ENCODE data around the gene AP2A2. TPM values are rescaled to one million over a fixed set of nuclear protein-coding genes. Genes with fewer than 3 reads are reported as not detected.

The AP2A2 gene
- total RNA-seq, 1 experiment from 2014 or later: 47.1 TPM

DNA sequence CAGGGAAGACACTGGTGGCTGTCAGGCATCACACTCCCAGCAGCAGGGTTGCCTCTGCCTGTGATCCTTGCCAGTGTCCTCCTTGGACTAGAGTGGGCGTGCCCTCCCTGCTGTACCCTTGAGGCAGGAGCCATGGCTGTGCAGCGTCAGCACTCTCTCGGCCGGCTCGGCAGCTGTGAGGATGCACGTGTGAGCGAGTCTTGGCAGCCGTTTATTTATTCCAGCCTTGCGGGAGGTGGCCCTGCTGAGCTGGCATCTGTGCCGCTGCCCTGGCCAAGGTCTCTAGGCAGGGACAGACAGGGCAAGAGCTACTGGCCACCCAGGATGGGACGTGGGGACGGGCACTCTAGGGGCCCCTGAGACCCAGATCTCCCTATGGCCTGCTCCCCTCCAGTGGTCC lies 49.1 kb upstream of the AP2A2 start:
- POLR2A ChIA-PET: interaction anchor here (0.6 kb wide), 1 partner anchor 420 kb away, joined by 3 read pairs; no protein-coding TSS in a partner anchor
- Mint-ChIP-seq H3K9me3 (no peaks in the 10 kb centered on the region), H3K4me1 (no peaks in the 10 kb centered on the region), H3K27ac (no peak overlapping the region), H3K27me3 (ENCODE audit: low read depth) (peaks cover 3% of the 10 kb centered on the region), H3K36me3 (peaks cover 35% of the 10 kb centered on the region), H3K4me3 (no peak overlapping the region)
- CTCF ChIA-PET: interaction anchor here (1.5 to 1.7 kb wide), 2 partner anchors 28 to 174 kb away, joined by 4 to 5 read pairs; no protein-coding TSS in a partner anchor
- ATAC-seq (no peak), DNase-seq (ENCODE audit: low spot score) (no peak)
- TF ChIP-seq, protein P1, sequence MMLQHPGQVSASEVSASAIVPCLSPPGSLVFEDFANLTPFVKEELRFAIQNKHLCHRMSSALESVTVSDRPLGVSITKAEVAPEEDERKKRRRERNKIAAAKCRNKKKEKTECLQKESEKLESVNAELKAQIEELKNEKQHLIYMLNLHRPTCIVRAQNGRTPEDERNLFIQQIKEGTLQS (CRISPR knock-in tag; conservative IDR thresholded peaks at IDR 0.05): no peak
- no peak for TF ChIP-seq ZNF416 (CRISPR knock-in tag; IDR thresholded peaks at IDR 0.05)
- TF ChIP-seq TP53 (CRISPR knock-in tag; IDR thresholded peaks at IDR 0.05): no peak
- TF ChIP-seq, protein P2, sequence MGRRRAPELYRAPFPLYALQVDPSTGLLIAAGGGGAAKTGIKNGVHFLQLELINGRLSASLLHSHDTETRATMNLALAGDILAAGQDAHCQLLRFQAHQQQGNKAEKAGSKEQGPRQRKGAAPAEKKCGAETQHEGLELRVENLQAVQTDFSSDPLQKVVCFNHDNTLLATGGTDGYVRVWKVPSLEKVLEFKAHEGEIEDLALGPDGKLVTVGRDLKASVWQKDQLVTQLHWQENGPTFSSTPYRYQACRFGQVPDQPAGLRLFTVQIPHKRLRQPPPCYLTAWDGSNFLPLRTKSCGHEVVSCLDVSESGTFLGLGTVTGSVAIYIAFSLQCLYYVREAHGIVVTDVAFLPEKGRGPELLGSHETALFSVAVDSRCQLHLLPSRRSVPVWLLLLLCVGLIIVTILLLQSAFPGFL (CRISPR knock-in tag; IDR thresholded peaks at IDR 0.05; ENCODE audit: borderline replicate concordance): no peak
- no peak for TF ChIP-seq TEAD4 (CRISPR knock-in tag; IDR thresholded peaks at IDR 0.05)

DNA sequence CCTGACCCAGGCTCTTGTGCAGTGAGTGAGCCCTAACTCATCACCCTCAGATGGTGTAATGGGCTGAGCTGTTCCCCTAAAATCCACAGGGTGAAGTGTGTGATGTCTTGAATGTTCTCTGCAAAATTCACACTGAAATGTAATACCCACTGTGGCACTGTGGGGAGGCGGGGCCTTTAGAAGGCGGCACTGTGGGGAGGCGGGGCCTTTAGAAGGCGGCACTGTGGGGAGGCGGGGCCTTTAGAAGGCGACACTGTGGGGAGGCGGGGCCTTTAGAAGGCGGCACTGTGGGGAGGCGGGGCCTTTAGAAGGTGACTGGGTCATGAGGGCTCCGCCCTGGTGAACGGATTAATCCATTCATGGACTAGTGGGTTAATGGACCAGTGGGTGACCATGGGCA lies 48.1 kb upstream of the AP2A2 start:
- Mint-ChIP-seq H3K4me3 (no peak overlapping the region), H3K36me3 (peaks cover 41% of the 10 kb centered on the region)

More for the DNA sequence above, 48.1 kb upstream of the AP2A2 start:
- TF ChIP-seq, protein P3, sequence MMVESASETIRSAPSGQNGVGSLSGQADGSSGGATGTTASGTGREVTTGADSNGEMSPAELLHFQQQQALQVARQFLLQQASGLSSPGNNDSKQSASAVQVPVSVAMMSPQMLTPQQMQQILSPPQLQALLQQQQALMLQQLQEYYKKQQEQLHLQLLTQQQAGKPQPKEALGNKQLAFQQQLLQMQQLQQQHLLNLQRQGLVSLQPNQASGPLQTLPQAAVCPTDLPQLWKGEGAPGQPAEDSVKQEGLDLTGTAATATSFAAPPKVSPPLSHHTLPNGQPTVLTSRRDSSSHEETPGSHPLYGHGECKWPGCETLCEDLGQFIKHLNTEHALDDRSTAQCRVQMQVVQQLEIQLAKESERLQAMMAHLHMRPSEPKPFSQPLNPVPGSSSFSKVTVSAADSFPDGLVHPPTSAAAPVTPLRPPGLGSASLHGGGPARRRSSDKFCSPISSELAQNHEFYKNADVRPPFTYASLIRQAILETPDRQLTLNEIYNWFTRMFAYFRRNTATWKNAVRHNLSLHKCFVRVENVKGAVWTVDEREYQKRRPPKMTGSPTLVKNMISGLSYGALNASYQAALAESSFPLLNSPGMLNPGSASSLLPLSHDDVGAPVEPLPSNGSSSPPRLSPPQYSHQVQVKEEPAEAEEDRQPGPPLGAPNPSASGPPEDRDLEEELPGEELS (CRISPR knock-in tag; IDR thresholded peaks at IDR 0.05): no peak
- TF ChIP-seq, protein P4, sequence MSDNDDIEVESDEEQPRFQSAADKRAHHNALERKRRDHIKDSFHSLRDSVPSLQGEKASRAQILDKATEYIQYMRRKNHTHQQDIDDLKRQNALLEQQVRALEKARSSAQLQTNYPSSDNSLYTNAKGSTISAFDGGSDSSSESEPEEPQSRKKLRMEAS (CRISPR knock-in tag; IDR thresholded peaks at IDR 0.05): no peak
- TF ChIP-seq, protein P5, sequence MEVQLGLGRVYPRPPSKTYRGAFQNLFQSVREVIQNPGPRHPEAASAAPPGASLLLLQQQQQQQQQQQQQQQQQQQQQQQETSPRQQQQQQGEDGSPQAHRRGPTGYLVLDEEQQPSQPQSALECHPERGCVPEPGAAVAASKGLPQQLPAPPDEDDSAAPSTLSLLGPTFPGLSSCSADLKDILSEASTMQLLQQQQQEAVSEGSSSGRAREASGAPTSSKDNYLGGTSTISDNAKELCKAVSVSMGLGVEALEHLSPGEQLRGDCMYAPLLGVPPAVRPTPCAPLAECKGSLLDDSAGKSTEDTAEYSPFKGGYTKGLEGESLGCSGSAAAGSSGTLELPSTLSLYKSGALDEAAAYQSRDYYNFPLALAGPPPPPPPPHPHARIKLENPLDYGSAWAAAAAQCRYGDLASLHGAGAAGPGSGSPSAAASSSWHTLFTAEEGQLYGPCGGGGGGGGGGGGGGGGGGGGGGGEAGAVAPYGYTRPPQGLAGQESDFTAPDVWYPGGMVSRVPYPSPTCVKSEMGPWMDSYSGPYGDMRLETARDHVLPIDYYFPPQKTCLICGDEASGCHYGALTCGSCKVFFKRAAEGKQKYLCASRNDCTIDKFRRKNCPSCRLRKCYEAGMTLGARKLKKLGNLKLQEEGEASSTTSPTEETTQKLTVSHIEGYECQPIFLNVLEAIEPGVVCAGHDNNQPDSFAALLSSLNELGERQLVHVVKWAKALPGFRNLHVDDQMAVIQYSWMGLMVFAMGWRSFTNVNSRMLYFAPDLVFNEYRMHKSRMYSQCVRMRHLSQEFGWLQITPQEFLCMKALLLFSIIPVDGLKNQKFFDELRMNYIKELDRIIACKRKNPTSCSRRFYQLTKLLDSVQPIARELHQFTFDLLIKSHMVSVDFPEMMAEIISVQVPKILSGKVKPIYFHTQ (CRISPR knock-in tag; IDR thresholded peaks at IDR 0.05): no peak
- TF ChIP-seq NR1H2 (CRISPR knock-in tag; IDR thresholded peaks at IDR 0.05): no peak
- no peak for TF ChIP-seq ZNF416 (CRISPR knock-in tag; IDR thresholded peaks at IDR 0.05)
- TF ChIP-seq, protein P6, sequence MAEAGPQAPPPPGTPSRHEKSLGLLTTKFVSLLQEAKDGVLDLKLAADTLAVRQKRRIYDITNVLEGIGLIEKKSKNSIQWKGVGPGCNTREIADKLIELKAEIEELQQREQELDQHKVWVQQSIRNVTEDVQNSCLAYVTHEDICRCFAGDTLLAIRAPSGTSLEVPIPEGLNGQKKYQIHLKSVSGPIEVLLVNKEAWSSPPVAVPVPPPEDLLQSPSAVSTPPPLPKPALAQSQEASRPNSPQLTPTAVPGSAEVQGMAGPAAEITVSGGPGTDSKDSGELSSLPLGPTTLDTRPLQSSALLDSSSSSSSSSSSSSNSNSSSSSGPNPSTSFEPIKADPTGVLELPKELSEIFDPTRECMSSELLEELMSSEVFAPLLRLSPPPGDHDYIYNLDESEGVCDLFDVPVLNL (CRISPR knock-in tag; IDR thresholded peaks at IDR 0.05; ENCODE audit: borderline replicate concordance, low read depth): no peak
- TF ChIP-seq, protein P7, sequence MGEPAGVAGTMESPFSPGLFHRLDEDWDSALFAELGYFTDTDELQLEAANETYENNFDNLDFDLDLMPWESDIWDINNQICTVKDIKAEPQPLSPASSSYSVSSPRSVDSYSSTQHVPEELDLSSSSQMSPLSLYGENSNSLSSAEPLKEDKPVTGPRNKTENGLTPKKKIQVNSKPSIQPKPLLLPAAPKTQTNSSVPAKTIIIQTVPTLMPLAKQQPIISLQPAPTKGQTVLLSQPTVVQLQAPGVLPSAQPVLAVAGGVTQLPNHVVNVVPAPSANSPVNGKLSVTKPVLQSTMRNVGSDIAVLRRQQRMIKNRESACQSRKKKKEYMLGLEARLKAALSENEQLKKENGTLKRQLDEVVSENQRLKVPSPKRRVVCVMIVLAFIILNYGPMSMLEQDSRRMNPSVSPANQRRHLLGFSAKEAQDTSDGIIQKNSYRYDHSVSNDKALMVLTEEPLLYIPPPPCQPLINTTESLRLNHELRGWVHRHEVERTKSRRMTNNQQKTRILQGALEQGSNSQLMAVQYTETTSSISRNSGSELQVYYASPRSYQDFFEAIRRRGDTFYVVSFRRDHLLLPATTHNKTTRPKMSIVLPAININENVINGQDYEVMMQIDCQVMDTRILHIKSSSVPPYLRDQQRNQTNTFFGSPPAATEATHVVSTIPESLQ (CRISPR knock-in tag; IDR thresholded peaks at IDR 0.05): no peak
- TF ChIP-seq NFE2L1 (CRISPR knock-in tag; IDR thresholded peaks at IDR 0.05): no peak
- no peak for TF ChIP-seq FOXP1 (CRISPR knock-in tag; IDR thresholded peaks at IDR 0.05; ENCODE audit: borderline replicate concordance)
- TF ChIP-seq, protein P8, sequence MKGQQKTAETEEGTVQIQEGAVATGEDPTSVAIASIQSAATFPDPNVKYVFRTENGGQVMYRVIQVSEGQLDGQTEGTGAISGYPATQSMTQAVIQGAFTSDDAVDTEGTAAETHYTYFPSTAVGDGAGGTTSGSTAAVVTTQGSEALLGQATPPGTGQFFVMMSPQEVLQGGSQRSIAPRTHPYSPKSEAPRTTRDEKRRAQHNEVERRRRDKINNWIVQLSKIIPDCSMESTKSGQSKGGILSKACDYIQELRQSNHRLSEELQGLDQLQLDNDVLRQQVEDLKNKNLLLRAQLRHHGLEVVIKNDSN (CRISPR knock-in tag; IDR thresholded peaks at IDR 0.05): no peak
- no peak for TF ChIP-seq ZNF138 (CRISPR knock-in tag; conservative IDR thresholded peaks at IDR 0.05)
- TF ChIP-seq, protein P9, sequence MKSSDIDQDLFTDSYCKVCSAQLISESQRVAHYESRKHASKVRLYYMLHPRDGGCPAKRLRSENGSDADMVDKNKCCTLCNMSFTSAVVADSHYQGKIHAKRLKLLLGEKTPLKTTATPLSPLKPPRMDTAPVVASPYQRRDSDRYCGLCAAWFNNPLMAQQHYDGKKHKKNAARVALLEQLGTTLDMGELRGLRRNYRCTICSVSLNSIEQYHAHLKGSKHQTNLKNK (CRISPR knock-in tag; IDR thresholded peaks at IDR 0.05): no peak
- TF ChIP-seq FOXJ3 (CRISPR knock-in tag; IDR thresholded peaks at IDR 0.05; ENCODE audit: borderline replicate concordance): no peak
- TF ChIP-seq FOXK1 (CRISPR knock-in tag; IDR thresholded peaks at IDR 0.05): no peak
- TF ChIP-seq TCF7 (CRISPR knock-in tag; IDR thresholded peaks at IDR 0.05; ENCODE audit: low read depth): no peak
- TF ChIP-seq, protein P10, sequence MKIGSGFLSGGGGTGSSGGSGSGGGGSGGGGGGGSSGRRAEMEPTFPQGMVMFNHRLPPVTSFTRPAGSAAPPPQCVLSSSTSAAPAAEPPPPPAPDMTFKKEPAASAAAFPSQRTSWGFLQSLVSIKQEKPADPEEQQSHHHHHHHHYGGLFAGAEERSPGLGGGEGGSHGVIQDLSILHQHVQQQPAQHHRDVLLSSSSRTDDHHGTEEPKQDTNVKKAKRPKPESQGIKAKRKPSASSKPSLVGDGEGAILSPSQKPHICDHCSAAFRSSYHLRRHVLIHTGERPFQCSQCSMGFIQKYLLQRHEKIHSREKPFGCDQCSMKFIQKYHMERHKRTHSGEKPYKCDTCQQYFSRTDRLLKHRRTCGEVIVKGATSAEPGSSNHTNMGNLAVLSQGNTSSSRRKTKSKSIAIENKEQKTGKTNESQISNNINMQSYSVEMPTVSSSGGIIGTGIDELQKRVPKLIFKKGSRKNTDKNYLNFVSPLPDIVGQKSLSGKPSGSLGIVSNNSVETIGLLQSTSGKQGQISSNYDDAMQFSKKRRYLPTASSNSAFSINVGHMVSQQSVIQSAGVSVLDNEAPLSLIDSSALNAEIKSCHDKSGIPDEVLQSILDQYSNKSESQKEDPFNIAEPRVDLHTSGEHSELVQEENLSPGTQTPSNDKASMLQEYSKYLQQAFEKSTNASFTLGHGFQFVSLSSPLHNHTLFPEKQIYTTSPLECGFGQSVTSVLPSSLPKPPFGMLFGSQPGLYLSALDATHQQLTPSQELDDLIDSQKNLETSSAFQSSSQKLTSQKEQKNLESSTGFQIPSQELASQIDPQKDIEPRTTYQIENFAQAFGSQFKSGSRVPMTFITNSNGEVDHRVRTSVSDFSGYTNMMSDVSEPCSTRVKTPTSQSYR (CRISPR knock-in tag; IDR thresholded peaks at IDR 0.05): no peak
- no peak for TF ChIP-seq SP1 (CRISPR knock-in tag; conservative IDR thresholded peaks at IDR 0.05)
- peak; percentile 82 for DNase-seq (ENCODE audit: low spot score)
- ChIA-PET POLR2A (no interaction called here), CTCF (interaction anchor here (1.5 kb wide), 1 partner anchor 173 kb away, joined by 5 read pairs; no protein-coding TSS in a partner anchor)
- ATAC-seq: peak; percentile 90
- Mint-ChIP-seq H3K27ac (peak overlapping the region; percentile 87; the same call in 1 of the 2 replicates), H3K9me3 (no peaks in the 10 kb centered on the region), H3K27me3 (ENCODE audit: low read depth) (peaks cover 3% of the 10 kb centered on the region), H3K4me1 (no peaks in the 10 kb centered on the region)

Measured in WTC11 (cell line).